Amniotic epithelial cell (primary cell): ENCODE data around the gene CAPN9.
A peak's percentile ranks its signal among the peaks of the same experiment; 100 is the strongest.
"Not testable (repeated sequence)": the region's sequence is repeated elsewhere in the genome, so short reads cannot be mapped to it uniquely, and the experiment has no call there.

ENCODE experiments used
- DNase-seq: peaks from one replicate; pipeline ENCODE4 v3.0.0-alpha.2; 2010; ENCODE audit warnings: low read depth

Gene CAPN9

GRCh38 chr1:230711245-230711644, 35.9 kb upstream of the CAPN9 start:
- peak; percentile 7 for DNase-seq

- DNase-seq: no peak
Measured at GRCh38 chr1:230712470-230712942, 34.7 kb upstream of the CAPN9 start.

DNA sequence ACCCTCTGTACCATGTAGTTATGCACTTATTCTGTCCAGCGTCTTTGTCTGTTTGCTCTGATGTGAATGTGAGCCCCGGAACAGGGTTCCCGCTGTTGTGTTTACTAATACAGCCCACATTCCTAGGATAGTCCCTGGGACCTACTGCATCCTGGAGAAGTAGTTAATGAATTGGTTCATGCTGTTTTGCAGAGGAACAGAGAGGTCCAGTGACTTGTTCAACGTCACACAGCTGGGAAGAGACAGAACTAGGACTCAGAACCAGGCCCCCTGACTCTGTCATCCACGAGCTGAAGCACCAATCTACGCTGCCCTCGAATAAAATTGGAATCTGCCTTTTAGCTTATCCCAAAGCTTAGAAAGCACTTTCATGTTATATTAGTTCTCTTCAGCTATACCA, 34.0 kb upstream of the CAPN9 start:
- DNase-seq: no peak

DNA sequence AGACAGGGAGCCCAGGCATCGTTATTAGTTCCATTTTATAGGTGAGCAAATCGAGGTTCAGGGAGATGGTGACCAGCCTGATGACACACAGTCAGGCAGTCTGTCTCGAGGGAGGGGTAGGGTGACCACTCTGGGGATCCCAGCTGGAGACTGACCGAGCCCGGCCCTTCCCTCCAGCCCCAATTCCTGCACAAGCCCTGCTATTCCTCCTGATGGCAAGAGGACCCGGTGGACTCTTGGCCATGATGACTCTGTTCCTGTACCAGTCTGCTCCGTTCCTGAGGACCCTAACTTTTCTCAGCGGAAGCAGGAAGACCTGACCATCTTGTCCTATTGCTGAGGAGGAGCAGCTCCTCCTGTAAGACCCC, 33.7 kb upstream of the CAPN9 start:
- DNase-seq: no peak

GRCh38 chr1:230713915-230714764, 33.0 kb upstream of the CAPN9 start, which contains the start of gene AGT:
Gene AGT (minus strand): TSS chr1:230714122. CDS start chr1:230710823, 3,299 bp downstream.
- peak; percentile 30 for DNase-seq

- no peak for DNase-seq
Measured at GRCh38 chr1:230715510-230715909, 31.7 kb upstream of the CAPN9 start.

DNA sequence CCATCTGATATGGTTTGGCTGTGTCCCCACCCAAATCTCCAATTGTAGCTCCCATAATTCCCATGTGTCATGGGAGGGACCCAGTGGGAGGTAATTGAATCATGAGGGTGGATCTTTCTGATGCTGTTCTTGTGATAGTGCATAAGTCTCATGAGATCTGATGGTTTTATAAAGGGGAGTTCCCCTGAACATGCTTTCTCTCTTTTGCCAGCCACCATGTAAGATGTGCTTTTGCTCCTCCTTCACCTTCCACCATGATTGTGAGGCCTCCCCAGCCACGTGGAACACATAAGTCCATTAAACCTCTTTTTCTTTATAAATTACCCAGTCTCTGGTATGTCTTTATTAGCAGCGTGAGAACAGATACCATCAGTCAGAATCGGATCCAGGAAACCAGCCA, 30.7 kb upstream of the CAPN9 start:
- not testable (repeated sequence) for DNase-seq

DNA sequence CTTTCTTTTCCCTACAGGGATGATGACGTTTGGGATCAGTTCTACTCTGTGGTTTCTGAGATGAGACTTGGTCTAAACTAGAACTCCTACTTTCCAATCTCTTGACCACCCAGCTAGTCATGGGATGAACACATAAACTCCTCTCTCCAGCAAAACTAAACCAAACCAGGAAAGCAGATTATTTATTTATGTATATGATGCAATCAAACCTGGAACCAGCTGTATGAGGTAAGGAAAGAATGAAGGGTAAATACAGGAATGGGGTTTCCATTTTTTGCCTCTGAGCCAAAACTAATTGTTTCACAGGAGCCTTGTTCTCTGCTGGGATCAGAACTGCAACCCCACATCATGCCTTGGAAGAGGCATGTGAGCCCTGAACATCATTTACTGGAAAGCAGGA, 29.9 kb upstream of the CAPN9 start:
- DNase-seq: peak; percentile 6

DNA sequence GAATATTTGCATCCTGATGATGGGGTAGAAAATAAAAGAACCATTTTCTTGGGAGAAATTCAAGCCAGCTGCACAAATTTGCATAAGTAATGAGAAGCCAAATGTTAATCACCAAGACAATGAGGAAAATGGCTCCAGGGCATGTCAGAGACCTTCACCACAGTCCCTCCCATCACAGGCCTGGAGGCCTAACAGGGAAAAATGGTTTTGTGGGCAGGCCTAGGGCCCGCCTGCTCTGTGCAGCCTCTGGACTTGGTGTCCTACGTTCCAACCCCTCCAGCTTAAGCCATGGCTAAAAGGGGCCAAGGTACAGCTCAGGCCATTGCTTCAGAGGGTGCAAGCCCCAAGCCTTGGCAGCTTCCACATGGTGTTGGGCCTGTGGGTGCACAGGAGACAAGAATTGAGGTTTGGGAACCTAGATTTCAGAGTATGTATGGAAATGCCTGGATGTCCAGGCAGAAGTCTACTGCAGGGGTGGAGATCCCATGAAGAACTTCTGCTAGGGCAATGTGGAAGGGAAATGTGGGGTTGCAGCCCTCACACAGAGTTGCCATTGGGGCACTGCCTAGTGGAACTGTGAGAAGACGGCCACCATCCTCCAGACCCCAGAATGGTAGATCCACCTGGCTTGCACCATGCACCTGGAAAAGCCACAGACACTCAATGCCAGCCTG, 25.2 kb upstream of the CAPN9 start:
- not testable (repeated sequence) for DNase-seq

DNA sequence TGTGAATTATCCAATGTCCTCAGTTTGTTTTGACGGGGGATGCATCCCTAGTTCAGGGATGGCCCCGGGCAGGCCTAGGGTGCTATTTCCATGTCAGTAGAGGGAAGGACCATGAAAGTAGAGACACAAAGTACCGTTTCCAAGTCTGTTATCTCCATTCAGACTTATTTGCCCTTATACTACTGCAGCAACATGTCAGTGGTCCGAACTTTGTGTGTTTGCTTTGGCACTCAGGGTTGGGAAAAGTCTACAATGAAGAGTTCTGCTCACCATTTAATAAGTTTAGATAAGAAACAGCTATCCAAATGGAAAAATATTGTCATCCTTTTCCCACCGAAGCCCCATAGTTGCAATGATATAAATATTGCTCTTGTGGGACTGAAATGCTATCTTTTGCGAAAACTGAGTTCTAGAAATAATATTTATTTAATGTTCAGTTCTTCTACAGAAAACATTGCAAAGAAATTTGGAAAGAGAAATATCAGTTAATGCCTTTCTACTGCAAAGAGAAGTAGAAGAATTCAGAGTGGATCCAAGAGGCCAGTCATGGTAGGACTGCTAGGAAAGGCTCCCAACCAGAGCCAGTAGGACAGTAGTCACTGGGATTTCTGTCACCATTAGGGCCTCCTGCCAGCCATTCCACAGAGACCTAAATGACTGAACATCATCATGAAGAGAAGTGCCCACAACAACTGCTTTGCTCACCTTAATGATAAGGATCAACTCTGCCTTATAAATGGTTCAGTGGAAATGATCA, 21.8 kb upstream of the CAPN9 start:
- no peak for DNase-seq

DNA sequence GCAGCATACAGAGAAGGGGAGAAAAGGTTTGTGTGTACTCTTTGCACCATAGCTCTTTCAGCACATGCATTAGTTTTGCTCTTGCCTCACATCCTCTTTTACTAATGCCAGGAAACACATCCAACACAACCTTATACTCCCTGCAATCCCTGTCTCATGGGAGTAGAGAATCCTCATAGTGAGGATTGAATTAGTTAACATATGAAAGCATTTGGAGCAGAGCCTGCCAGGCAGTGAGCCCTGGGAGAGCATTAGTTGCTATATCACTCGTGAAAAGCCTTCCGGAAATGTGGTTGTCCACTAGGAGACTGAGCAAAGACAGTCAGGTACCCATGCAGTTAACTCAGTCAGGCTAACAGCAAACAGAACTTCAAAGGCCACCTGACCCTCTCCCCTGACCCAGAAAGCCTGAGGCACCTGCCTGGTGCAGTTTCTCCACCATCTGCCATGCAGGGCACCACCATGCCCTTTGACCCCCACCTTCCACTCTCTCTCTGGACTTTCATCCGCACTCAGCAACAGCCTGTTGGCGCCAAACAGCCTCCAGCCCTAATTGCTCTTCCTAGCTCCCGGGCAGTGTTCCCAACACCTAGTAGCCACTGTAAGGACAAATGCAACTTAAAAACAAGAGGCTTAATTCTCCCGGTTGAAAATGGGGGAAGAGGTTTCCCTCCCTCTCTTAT, 18.3 kb upstream of the CAPN9 start:
- no peak for DNase-seq

GRCh38 chr1:230730977-230731376, 16.2 kb upstream of the CAPN9 start:
- no peak for DNase-seq

DNA sequence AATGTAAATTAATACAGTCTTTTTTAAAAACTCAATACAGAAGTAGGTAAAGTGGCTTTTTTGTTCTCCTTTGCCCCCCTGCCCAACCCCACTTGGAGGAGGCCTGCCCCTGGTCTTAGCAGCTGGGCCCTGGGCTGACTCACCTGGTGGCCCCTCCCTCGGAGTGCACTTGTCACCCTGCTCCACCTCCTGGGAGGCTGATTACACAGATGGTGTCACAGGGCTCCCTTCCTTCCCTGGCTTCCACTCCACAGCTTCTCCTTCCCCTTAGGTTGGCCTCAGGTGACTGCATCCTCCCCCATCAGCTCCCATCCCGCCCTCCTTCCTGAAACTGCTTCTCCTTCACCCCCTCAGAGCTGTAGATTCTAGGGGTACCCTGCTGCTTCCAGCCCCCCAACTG, 11.7 kb upstream of the CAPN9 start:
- no peak for DNase-seq

GRCh38 chr1:230737622-230738262, 9.4 kb upstream of the CAPN9 start:
- DNase-seq: no peak

DNA sequence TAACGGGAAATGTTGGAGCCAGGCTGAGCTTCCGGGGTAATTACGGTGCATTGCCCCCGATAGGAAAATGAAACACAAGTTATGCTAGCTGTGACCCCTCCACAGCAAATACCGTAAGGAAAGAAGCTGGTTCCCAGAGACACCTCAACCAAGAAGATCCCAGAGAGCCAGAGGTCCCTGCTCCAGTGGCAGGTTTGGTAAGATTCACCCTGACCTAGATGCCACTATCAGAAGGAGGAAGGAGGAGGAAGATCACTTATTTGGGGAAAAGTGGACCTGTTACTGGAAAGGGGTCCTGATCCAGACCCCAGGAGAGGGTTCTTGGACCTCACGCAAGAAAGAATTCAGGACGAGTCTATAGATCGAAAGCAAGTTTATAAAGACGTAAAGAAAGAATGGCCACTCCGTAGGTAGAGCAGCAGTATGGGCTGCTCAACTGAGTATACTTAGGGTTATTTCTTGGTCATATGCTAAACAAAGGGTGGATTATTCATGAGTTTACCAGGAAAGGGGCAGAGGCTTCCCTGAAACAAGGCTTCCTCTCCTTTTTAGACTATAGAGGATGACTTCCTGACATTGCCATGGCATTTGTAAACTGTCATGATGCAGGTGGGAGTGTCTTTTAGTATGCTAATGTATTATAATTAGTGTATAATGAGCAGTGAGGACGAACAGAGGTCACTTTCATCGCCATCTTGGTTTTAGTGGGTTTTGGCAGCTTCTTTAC, 7.5 kb upstream of the CAPN9 start:
- no peak for DNase-seq

- no peak for DNase-seq
Measured at GRCh38 chr1:230743899-230744298, 3.3 kb upstream of the CAPN9 start.

- peak; percentile 82 for DNase-seq
Measured at GRCh38 chr1:230744382-230744781, 2.8 kb upstream of the CAPN9 start.

DNA sequence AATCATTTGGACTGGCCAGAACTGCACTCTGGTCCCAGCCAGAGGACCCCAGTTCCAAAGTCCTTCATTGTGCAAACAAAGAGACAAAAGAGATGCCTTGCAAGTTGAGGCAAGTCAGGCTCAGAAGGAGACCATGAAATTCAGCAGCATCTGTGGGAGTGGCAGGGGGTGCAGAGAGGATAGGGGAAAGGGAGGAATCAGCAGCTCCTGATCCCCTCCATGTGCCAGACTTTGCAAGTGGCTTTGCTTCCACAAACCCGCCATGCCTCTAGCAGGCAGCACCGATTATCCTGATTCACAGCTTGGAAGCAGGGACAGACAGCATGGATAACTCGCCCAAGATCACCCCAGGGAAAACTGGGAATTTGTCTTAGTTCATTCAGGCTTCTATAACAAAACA, 2.1 kb upstream of the CAPN9 start:
- DNase-seq: no peak

- DNase-seq: peak; percentile 25
Measured at GRCh38 chr1:230746617-230747016, 571 bp upstream of the CAPN9 start.

- DNase-seq: no peak
Measured at GRCh38 chr1:230747890-230748800, 957 bp downstream of the CAPN9 start.
